ENCODE data around the gene ZNF423.

Gene ZNF423

DNA sequence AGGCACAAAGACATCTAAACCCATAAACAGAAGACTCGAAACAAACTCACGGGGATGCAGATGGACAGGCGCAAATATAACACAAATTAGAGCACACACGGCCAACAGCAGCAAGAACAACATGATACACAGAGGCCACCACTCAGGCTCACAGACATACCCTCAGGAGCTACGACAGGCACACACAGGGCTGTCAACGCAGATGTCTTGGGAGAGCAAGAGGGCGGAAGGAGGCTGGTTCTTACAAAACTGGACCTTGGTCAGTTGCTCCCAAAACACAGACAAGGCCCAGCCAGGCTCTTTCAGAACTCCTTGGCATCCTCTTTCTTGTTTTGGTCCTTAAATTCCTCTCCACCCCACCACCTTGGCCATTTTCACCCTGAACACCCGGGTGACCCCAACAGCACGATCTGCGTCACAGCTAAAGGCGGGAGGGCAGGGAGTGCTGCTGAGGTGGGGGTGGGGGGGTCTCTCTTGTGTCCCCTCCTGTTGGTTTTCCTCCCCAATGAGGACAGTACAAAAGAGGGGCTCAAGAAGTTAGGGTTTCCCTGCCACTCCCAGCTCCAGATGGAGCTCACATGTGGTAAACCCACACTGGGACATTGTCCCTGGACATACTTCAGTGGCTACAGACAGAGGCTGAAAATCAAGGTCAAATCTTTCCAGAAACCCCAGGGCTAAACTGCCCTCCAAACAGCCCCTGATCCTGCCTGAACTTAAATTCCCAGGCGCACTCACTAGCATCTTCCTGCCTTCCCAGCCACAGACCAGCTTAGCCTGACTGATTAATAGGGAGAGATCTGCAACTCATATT is 261.0 kb downstream of the ZNF423 start:
- DNase-seq = no peak

DNA sequence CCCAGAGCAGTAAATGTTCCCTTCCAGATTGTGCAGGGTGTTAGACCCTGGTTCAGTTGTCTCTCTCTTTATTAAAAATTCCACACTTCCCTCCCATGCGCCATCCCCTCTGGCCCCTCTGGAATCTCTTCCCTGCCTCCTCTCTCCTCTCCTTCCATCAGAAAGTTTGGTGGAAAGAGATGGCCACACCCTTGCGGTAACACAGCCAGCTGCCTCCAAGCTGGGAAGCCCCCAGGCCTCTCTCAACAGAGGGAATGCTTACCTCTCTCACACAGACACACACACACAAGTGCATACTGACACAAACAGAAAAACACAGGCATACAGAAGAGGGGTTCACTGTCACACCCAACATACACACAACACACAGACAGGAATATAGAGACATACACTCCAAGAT is 261.8 kb downstream of the ZNF423 start:
- DNase-seq = no peak

DNA sequence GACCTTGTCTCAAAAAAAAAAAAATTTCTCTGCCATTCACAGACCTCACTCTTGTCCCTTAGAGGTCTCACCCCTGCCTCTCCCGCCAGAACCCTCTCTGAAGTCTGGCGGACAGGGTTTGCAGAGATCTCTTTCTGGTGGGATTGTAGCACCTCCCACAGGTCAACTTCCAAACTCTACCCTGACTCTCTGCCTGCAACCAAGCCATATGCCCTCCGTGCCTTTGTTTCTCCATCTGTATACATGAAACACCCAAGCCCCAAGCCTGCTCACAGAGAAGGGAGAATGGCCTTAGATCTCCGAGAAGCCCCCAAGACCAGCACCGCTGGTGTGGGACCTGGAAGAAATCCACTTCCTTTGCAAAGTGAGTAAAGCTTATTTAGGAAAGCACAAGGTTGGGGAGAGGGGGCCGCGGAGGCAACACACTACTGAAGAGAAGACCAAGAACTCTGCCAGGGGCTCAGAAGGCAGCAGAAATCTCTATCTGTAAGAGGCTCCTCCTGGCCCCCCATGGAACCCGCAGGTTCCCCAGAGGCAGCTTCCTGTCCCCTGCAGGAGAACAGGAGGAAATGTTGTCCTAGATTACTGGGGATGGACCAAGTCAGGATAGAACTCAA is 262.4 kb downstream of the ZNF423 start:
- peak in 1 of 2 experiments; percentile 3 for DNase-seq

DNA sequence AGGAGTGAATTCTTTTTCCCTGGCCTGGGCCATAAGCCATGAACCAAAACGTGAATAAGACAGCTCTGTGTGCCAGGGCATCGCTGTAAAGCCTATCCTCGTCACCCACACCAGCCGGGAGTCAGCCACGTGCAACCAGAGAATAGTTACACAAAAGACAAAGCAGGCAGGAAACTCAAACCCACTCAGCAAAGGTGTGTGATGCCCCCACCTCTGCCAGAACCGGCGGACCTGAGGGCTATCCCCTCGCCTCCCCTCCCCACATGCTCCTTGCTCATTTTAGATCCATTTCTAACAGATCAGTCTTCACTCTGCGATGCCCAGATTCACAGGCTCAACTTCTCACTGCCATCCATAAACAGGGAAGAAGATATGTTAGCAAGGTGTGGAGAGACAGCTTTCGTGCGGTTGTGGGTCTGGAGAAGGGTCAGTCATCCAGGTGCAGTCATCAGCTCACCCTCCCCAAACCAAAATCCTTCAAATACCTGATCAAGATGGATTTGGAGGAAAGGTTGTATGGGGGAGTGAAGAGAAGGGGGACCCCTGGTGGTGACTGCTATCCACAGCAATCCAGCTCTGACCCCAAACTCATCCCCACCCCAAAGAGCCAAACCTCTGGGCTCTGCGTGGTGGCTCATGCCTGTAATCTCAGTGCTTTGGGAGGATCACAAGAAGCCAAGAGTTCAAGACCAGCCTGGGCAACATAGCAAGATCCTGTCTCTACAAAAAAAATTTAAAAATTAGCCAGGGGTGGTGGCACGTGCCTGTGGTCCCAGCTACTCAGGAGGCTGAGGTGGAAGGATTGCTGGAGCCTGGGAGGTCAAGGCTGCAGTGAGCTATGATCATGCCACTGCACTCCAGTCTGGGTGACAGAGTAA is 263.1 kb downstream of the ZNF423 start:
- DNase-seq = peak in 1 of 2 experiments; percentile 32

DNA sequence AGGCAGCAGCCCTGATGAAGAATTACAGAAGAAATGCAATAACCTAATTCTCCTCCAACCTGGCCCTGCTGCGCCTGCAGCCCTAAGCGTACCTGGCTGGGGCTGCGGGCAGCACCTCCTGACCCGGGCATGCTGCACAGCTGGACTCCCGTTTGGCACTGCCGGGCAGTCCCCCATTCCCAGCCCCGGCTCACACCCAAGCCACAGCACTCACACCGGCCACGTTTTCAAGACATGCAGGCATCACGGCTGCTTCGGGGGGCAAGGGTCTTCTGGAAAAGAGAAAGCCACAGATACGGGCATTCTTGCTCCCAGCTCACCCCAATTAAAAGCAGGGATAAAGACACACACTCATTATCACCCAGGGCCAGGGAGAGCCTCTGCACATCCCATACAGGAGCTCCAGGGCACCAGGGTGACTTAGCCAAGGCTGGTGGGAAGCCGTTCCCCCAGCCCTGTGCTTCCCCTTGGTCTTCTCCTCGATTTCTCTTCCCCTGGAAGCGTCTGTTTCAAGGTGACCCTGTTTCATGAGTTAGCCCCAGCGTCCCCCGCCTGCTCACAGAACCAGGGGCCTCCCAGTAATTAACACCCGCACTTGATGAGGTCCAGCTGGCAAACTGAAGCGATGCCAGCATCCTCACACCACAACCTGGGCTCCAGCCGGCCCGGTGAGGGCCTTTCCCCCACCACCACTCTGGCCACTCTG is 265.6 kb downstream of the ZNF423 start:
- no peak for DNase-seq

DNA sequence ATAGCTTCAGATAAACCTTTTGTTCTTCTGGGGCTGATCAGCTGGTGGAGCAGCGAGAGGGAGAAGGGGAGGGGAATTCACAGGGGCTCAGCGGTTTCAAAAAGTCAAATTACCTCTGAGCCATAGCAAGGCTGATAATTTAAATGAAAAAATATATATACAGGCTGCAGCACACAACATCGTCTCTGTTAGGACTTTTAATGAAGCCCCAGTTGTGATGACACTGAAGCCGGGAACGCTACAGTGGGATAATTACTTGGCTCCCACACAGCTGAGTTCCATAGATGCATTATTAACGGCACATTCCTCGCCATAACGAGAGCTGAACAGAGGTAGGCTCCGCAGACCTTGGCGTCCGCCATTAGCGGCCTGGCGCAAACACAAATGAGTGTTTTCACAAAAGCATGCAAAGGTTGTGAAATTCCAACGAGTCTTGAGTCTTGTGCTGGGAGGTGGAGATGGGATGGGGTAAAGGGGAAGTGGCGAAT is 266.3 kb downstream of the ZNF423 start:
- DNase-seq = no peak

DNA sequence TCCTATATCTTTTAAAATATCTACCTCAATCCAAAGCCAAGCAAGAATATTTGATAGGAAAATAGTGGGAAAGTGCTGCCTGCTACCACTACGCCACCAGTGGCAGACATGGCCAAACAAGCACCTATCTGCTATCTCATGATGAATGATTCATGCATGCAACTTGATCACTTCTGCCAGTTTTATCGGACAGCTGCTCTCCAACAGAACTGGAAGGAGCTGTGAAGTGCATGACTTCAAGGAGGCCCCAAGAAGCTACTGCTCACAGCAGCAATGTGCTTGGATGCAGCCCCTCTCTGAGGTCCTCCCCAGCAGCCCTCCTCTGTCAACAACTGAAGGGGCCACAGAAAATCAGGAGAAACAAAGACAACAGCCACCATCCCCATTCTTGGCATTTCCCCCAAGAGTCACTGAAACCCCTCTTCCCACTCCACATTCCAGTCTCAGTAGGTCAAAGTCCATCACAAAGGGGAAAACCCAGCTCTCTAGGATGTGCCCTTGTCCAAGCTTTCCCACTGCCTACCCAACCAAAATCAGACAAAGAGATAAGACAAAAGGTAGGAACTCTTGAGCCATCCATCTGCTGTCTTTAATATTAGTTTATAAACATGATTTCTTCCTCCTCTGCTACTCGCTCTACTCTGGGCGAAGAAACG is 267.1 kb downstream of the ZNF423 start:
- DNase-seq = peak in 1 of 2 experiments; percentile 39

DNA sequence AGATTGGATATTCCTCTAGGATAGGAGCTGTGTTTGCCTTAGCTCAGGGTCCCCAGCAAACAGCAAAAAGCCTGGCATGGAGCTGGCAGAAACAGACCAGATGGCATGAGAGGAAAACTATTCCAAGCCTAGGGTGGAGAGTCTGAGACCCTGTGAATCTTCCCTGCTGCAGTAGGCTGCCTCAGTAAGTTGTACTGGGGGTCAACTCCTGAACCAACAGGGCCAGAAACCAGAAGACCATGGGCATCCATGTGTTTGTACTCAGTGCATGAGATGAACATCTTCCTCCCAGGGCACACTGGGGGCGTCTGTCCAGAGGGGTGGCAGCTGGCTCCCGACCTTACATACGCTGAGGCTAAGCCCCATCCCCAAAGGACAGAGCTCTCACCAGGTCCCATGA is 267.9 kb downstream of the ZNF423 start:
- no peak for DNase-seq

DNA sequence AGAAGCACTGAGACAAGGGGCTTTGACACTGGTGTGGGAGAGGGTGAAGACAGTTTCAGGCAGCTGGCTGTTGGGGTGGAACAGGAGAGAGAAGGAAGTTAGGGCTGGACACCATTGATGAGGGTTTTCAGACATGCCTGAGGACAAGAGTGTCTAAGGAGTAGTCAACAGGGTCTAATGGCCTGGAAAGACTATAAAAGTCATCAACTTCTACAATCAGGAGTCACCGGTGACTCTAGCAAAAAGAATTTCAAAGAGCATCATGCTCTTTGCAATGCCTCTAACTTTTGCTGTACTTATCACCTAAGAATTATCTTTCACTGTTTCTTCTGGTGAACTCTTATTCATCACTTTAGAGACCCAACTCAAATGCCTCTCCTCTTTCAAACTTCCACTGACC is 268.4 kb downstream of the ZNF423 start:
- DNase-seq = no peak

DNA sequence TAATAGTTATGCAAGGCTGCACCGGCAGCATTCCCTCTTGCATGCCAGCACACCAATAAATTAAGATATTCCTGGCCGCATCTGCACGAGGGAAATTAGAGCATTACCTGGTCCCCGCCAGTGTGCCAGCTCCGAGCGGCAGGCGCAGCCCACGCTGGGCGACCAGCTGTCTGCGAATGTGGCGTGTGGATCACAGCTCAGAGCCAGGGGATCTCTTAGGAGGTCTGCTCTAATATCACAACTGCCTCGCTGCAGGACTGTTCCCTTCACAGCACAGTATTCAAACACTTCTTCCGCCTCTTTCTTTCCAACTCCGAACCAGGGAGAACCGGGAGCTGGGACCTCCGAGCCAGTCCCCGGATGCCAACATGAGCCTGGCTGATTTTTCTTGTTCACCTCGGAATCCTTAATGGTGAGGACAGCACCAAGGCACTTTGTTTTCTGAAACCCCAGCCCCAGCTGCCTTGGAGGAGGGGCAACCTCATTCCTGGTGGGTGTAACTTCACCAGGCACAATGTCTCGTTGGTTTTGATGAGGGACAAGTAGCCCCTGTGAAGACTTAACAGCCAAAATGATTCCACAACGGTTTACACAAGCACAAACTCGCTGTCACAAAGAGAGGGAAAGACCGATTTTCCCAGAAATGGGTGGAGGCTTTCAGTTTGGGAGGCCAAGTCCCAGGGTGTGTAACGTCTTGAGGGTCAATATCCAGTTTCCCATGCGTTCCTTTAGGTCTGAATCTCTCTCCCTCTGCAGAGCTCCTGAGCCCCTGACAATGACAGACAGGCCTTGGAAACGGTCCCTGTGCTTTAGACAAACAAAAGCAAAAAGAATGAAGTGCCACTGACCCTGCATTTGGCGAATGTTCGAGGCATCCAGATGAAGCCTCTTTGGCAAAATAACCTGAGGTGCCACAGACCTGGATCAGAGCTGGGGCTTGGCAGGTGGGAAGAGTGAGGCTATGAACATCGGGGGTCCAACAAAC is 269.2 kb downstream of the ZNF423 start:
- no peak for DNase-seq

DNA sequence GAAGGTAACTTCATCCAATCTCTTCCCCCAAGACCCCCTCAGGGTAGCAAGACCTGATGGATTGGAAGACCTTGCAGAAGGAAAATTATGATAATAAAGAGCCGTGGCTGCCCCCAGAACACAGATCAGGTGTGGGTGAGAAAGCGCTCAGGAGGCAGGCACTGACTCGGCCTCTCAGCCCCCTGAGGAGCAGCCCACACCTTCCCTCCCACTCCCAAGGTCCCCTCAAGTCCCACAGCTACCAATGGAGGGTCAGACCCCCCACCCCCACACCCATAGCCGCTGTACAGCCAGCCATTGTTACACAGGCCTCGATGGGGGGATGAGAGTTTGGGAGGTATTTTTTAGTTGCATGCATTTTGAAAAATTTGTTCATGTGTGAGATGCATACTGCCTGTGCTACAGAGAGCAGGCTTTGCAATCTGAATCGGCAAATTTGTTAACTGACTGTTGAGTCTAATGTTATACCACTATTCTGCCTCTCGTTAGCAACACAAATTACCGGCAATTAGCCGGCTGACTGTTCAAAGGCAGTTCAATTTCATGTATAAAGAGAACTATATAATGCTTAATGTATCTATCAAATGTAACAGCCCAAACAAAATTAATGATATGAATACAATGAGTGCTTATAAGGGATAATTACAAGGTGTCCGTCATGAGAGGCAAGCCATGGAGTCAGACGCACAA is 270.6 kb downstream of the ZNF423 start:
- DNase-seq = no peak

DNA sequence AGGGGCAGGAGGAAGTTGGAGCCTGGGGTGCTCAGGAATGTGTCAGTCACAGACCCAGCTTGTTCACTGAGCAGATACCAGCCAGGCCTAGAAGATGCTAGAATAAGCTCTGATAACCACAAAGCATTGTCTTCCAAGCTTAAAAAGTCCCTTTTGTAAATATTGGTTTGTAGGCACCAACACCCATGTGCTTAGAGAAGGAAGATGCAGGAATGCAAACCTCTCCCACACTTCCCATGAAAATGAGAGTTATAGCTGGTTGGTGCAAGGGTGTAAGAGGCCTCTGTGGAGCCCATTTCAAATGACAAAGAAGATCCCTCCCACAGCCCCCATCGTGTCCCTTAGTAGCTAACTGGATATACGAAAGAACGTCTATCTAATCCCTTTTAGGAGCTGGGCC is 272.0 kb downstream of the ZNF423 start:
- DNase-seq = no peak

DNA sequence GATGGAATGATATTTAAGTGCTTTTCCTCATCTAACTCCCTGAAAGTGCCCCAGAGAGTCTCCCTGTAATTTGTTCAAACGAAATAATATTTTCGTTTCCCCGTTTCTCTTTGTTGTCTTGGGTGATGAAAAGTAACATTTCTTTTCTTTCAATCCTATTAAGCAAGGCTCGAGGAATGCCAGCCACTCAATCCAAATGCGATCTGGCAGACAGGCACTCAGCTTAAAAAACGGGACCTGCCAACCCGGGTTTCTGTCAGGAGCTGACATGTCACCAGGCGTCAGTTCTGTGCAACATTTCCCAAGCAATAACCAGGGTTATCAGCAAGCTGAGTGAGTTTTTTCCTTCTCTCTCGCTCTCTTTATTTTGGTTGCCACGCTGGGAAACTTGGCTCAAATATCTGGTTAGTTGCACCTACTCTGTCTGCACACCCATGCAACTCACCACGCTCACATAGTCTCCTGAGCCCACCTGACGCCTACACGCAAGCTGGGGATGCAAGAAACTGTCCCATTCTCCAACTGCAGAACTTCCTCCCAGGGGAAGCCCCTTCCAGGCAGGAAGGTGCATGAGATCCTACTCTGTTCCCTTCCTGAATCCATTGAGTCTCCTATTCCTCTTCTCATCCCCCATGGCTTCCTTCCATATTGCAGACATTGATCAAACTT is 274.1 kb downstream of the ZNF423 start:
- DNase-seq = no peak

DNA sequence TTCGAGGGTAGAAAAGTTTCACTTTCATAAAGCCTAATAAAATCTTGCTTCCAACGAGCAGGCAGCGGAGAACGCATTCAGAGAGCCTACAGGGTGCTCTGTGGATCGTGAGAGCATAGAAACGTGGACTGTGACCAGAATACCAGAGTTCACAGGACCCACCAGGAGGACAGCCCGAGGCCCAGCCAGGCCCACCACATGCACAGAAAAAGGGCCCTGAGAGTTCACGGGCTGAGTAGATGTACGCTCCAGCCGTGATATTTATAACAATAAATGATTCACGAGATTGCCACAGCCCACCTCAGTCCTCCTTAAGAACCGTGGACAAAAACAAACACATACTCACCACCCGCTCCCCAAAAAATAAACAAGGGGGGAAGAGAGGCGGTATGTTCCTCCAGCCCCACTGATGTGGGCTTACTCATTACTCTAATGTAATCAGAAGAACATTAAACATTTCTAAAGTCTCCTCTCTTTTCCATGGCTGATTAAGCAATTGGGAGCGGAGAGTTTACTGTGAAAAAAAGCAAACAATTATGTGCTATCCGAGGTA is 275.1 kb downstream of the ZNF423 start:
- no peak for DNase-seq

DNA sequence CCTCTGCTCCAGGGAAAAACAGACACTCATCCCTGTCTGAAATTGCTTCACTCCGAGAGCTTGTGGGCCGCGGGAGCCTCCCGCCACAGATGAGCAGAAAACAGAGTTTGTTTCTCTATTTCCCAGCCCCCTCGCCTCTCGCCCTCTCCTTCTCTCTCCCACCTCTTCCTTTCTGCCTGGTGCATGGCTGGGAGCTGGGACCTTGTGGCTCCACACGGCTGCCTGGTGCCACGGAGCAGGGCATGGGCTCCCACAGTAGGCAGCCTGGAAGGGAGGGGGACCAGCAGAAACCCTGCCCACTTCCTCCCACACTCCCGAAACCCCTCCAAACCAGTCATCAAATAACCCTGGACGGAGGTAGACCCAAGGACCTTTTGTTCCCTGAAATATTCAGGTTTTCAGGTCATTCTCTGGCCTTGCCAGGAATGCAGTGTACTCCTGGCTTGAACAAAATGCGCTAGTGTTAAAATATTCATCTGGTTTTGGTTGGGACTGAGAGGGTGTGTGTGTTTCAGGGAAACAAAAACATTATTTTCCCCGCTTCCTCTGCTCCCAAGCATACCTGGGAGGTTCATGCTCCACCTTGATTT is 277.4 kb downstream of the ZNF423 start:
- DNase-seq = no peak

DNA sequence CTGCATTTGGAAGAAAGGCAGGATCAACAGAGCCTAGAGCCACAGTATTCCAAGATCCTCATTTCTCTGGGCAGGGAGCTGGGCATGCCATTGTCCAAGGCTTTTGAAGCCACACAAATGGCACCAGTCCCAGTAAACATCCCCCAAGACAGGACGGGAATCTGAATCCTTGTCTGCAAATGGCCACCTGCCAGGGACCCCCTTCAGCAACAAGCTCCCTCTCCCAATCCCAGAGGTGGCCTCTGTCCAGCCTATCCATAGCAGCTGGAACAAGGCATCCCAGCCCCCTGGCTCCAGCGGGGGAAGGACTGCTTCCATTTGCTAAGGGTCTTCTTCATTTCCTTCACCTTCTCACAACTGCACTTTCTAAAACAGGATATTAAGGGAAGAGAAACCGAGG is 277.9 kb downstream of the ZNF423 start:
- DNase-seq = no peak

DNA sequence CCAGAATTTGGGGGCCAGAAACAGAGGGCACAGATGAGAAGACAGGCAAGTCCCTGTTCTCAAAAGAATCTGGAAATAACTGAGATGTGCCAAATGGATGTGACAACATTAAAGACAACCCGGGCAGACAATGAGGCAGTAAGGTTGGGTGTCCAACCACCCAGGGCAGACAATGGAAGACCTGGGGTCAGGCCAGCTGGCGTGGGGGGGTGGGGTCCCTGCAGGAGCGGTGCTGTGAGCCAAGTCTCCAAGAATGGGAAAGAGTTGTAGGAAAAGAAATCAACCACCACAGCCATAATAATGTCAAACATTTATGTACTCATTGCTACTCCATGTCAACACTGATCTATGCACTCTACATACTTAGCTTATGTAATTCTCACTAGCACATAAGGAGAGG is 279.0 kb downstream of the ZNF423 start:
- no peak for DNase-seq

DNA sequence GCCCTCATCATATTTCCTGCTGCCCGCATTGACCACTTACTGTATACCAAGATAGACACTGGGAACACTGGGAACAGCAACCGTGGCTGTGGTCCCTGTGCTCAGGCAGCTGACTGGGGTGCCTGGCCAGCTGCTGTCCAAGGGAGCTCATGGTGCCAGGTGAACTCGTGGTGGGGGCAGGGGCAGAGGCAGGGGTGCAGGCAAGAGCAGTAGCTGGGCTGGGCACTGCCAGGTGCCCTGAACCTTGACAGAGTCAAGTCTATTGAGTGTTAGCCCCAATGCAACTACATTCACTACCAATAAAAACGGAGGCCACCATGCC is 279.8 kb downstream of the ZNF423 start:
- no peak for DNase-seq

Data from NCI-H526 (cell line).